GM12878 (cell line): ENCODE results near the gene BCL2L13. TPM values are rescaled to one million over a fixed set of nuclear protein-coding genes. Genes with fewer than 3 reads are reported as not detected.
"Not testable (repeated sequence)": the region's sequence is repeated elsewhere in the genome, so short reads cannot be mapped to it uniquely, and the experiment has no call there.

Experiments
- ATAC-seq: fragments of 200-7000 bp; cut with Tn5 transposase; 3 replicates; pipeline ENCODE4 v1.9.1; 2020; ENCODE audit warnings: mild to moderate bottlenecking, moderate library complexity
- BruUV-seq: library from RNA; stranded (reverse); fragments of 400-500 nt; replicated peaks from 2 replicates; lab custom pipeline; 2021; lab: Mats Ljungman, UMichigan
- CTCF ChIA-PET: fragments of 300-600 bp; sonication (Branson Sonifier 250); formaldehyde crosslinking; extraction: SDS; loops from one replicate; lab custom pipeline; 2021; ENCODE audit warnings: inconsistent platforms; lab: Yijun Ruan, JAX
- POLR2A ChIA-PET: fragments of 350-600 bp; formaldehyde crosslinking; extraction: SDS; loops from one replicate; lab custom pipeline; 2021; ENCODE audit warnings: inconsistent platforms; lab: Charles Lee
- RAD21 ChIA-PET: fragments of 300-600 bp; sonication (Branson Sonifier 250); formaldehyde crosslinking; loops from one replicate; lab custom pipeline; 2023; ENCODE audit warnings: antibody characterized with exemption; ENCODE audit not compliant: unreplicated experiment; lab: Charles Lee
- SMC1A ChIA-PET: fragments of 300-600 bp; sonication (Branson Sonifier 250); formaldehyde crosslinking; loops from one replicate; lab custom pipeline; 2023; ENCODE audit not compliant: unreplicated experiment, uncharacterized antibody; lab: Charles Lee
- DNase-seq: peaks from one replicate; pipeline ENCODE4 v3.0.0-alpha.2; 2011; ENCODE audit warnings: low read depth, low spot score
- FAIRE-seq: peaks from 3 replicates; lab custom pipeline; 2011; peaks lifted over from hg19 to GRCh38; lab: Jason Lieb, UNC
- H2AFZ ChIP-seq: 2 replicates; pipeline ENCODE4 v1.6.0; 2011; ENCODE audit warnings: low read depth, low read length, control low read depth; ENCODE audit not compliant: control insufficient read depth
- H3K27ac ChIP-seq: 2 replicates; pipeline ENCODE4 v1.5.1; 2011; ENCODE audit warnings: control low read depth; ENCODE audit not compliant: control insufficient read depth, insufficient read depth
- H3K27me3 ChIP-seq, 2 experiments: replicated peaks in 1 of 2; 2 replicates each; pipeline versions ENCODE4 v1.6.0 to v1.6.1; 2011; ENCODE audit warnings: low read length in 1 of 2; ENCODE audit not compliant: control insufficient read depth in 2 of 2, insufficient read depth in 2 of 2
- H3K36me3 ChIP-seq, 2 experiments: 2 replicates each; pipeline ENCODE4 v1.5.1; 2011; ENCODE audit warnings: low read length in 1 of 2; ENCODE audit not compliant: control insufficient read depth in 2 of 2, insufficient read depth in 2 of 2
- H3K4me1 ChIP-seq: 2 replicates; pipeline ENCODE4 v1.6.1; 2011; ENCODE audit warnings: mild to moderate bottlenecking, low read length, moderate library complexity, mixed read lengths; ENCODE audit not compliant: control insufficient read depth, insufficient read depth
- H3K4me2 ChIP-seq: 2 replicates; pipeline ENCODE4 v1.6.0; 2011; ENCODE audit warnings: control low read depth; ENCODE audit not compliant: control insufficient read depth, insufficient read depth
- H3K4me3 ChIP-seq: fragments of 200-600 bp; sonication (generic); 2 replicates; pipeline ENCODE4 v1.5.1; 2016
- H3K79me2 ChIP-seq: 2 replicates; pipeline ENCODE4 v1.6.0; 2011; ENCODE audit warnings: low read length; ENCODE audit not compliant: control insufficient read depth, insufficient read depth
- H3K9ac ChIP-seq: 2 replicates; pipeline ENCODE4 v1.8.0; 2011; ENCODE audit warnings: low read length, control low read depth, mixed read lengths; ENCODE audit not compliant: control insufficient read depth, insufficient read depth
- H3K9me3 ChIP-seq: replicated peaks from 3 replicates; pipeline ENCODE4 v1.5.1; 2011; ENCODE audit warnings: mild to moderate bottlenecking, low read length; ENCODE audit not compliant: control insufficient read depth, insufficient read depth
- H4K20me1 ChIP-seq: 2 replicates; pipeline ENCODE4 v1.6.0; 2011; ENCODE audit not compliant: control insufficient read depth, insufficient read depth
- KLF5 ChIP-seq: fragments of 450-650 bp; IDR thresholded peaks from 2 replicates; pipeline ENCODE4 v1.6.1; 2014; ENCODE audit warnings: mild to moderate bottlenecking; ENCODE audit not compliant: partially characterized antibody
- WGBS: methylation state at CpG from one replicate; pipeline ENCODE4 v1.1.6; 2016; ENCODE audit warnings: low lambda C conversion rate; ENCODE audit not compliant: insufficient replicate concordance, insufficient coverage; ENCODE audit errors: missing lambda C conversion rate; 5-methylcytosine and 5-hydroxymethylcytosine counted together
- in situ Hi-C: fragments of 300-500 bp; cut with MboI; formaldehyde crosslinking; loops from 9 replicates; pipeline ENCODE4 v1.14.3; 2018; ENCODE audit warnings: mixed read lengths
- intact Hi-C: fragments of 100-400 bp; cut with micrococcal nuclease; formaldehyde crosslinking; loops from one replicate; pipeline ENCODE4 v1.14.2; 2022; ENCODE audit not compliant: unreplicated experiment
- polyA plus RNA-seq, 11 experiments: library from polyadenylated mRNA; depleted of rRNA in 4 of 11; unstranded in 6 of 11; stranded (reverse) in 5 of 11; fragments of >200 nt; fragmentation: Nextera tagmentation in 4 of 11; fragmentation: Illumina TruSeq in 1 of 11; extraction: Ambion mirVana in 4 of 11; extraction: Trizol in 1 of 11; gene quantifications; 1 replicate in 1 of 11; 2 replicates in 10 of 11; pipeline versions ENCODE4 v1.2.1 to v1.2.3, GENCODE V29; 2011 to 2016; ENCODE audit warnings: inconsistent platforms in 2 of 11, missing spikeins in 2 of 11, low read depth in 1 of 11
- total RNA-seq, 4 experiments: library from RNA; depleted of rRNA in 3 of 4; stranded (reverse); fragments of >200 nt in 3 of 4; fragmentation: Illumina TruSeq in 1 of 4; extraction: Trizol in 1 of 4; gene quantifications; 2 replicates each; pipeline versions ENCODE4 v1.2.1 to v1.2.3, GENCODE V29; 2013 to 2021

BCL2L13 gene
- total and polyA plus RNA-seq, 10 of the 15 experiments (the other 5 are each of a cell fraction or from before 2014, with no cell fraction given), result 18.6 to 30.6 (median 28.2) TPM

- in situ Hi-C loops (no loop called here), intact Hi-C loops (no loop called here)
- H3K4me2 ChIP-seq, result no peak overlapping the region
- no peaks in the 10 kb centered on the region for H3K27me3 ChIP-seq
- H2AFZ ChIP-seq, result no peak overlapping the region
- 94% methylated on average over 2 of the region's 4 CpGs for WGBS
- DNase-seq (no peak), ATAC-seq (no peak), FAIRE-seq (no peak)
- H4K20me1 ChIP-seq, result peaks cover 4% of the 10 kb centered on the region; the same call in 1 of the 2 replicates
- no peaks in the 10 kb centered on the region for H3K9me3 ChIP-seq
- POLR2A ChIA-PET, result no interaction called here
- no peak overlapping the region for H3K4me3 ChIP-seq
- H3K79me2 ChIP-seq, result peaks cover 45% of the 10 kb centered on the region
- no TSS peak for BruUV-seq
- H3K9ac ChIP-seq, result no peak overlapping the region
- RAD21 ChIA-PET, result interaction anchor here (1.3 kb wide), 1 partner anchor 24 kb away, joined by 3 read pairs; no protein-coding TSS in a partner anchor
- H3K36me3 ChIP-seq, result no peaks in the 10 kb centered on the region; a peak in 1 of 4 replicates
- SMC1A ChIA-PET, result no interaction called here
- no peak overlapping the region for H3K27ac ChIP-seq
- CTCF ChIA-PET, result interaction anchor here (1.1 kb wide), 1 partner anchor 11 kb away, joined by 3 read pairs; no protein-coding TSS in a partner anchor
- H3K4me1 ChIP-seq, result peaks cover 4% of the 10 kb centered on the region
- no peak for TF ChIP-seq KLF5
Observed at GRCh38 chr22:17761138-17761488, 122.6 kb downstream of the BCL2L13 start.

GRCh38 chr22:17763442-17763841 lies 124.9 kb downstream of the BCL2L13 start:
- H4K20me1 ChIP-seq, H3K36me3 ChIP-seq, RAD21 ChIA-PET, in situ Hi-C loops, POLR2A ChIA-PET, H3K9ac ChIP-seq, H3K27me3 ChIP-seq, H3K27ac ChIP-seq, intact Hi-C loops, H3K4me3 ChIP-seq, BruUV-seq, FAIRE-seq, H3K9me3 ChIP-seq, ATAC-seq, SMC1A ChIA-PET, H3K4me2 ChIP-seq, DNase-seq, H2AFZ ChIP-seq: not testable (repeated sequence)
- peaks cover 12% of the 10 kb centered on the region for H3K4me1 ChIP-seq
- CTCF ChIA-PET, result interaction anchor here (1.1 to 1.3 kb wide), 3 partner anchors 11 to 22 kb away, joined by 3 to 4 read pairs (median 3); no protein-coding TSS in a partner anchor
- 94% methylated on average over 9 of the region's 10 CpGs for WGBS
- peaks cover 54% of the 10 kb centered on the region for H3K79me2 ChIP-seq
